Measurements from ENCODE around the gene PAMR1. TPM values are rescaled to one million over a fixed set of nuclear protein-coding genes. Genes with fewer than 3 reads are reported as not detected.

PAMR1 gene
- total RNA-seq, 1 donor from 2014 or later, result 0.21 TPM

DNA sequence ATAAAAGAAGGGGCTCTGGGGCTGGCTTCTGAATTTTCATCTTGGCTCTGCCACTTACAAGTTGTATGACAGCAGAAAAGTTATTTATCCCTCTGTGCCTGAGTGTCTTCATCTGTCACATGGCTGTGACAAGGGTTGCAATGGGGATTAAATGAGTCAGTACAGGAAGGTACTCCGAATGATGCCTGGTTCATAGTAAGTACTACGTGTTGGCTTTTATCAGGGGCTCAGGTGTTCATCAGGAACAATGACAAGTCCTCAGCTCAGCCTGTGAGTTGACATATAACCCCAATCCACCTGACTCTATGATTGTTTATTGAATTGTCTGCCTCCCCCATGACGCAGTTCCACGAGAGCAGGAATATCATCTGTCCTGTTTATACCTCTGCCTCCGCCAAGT is 45.7 kb downstream of the PAMR1 start:
- no peak for DNase-seq (ENCODE audit: low read depth, low spot score)
- Mint-ChIP-seq H3K4me3 (no peak overlapping the region), H3K9me3 (peaks cover 9% of the 10 kb centered on the region), H3K27ac (ENCODE audit: unreplicated experiment) (no peak overlapping the region), H3K4me1 (peaks cover 34% of the 10 kb centered on the region), H3K36me3 (ENCODE audit: low read depth) (peaks cover 7% of the 10 kb centered on the region), H3K27me3 (ENCODE audit: low read depth) (peaks cover 6% of the 10 kb centered on the region)
- TF ChIP-seq, protein P1, sequence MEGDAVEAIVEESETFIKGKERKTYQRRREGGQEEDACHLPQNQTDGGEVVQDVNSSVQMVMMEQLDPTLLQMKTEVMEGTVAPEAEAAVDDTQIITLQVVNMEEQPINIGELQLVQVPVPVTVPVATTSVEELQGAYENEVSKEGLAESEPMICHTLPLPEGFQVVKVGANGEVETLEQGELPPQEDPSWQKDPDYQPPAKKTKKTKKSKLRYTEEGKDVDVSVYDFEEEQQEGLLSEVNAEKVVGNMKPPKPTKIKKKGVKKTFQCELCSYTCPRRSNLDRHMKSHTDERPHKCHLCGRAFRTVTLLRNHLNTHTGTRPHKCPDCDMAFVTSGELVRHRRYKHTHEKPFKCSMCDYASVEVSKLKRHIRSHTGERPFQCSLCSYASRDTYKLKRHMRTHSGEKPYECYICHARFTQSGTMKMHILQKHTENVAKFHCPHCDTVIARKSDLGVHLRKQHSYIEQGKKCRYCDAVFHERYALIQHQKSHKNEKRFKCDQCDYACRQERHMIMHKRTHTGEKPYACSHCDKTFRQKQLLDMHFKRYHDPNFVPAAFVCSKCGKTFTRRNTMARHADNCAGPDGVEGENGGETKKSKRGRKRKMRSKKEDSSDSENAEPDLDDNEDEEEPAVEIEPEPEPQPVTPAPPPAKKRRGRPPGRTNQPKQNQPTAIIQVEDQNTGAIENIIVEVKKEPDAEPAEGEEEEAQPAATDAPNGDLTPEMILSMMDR (conservative IDR thresholded peaks at IDR 0.05), result no peak

DNA sequence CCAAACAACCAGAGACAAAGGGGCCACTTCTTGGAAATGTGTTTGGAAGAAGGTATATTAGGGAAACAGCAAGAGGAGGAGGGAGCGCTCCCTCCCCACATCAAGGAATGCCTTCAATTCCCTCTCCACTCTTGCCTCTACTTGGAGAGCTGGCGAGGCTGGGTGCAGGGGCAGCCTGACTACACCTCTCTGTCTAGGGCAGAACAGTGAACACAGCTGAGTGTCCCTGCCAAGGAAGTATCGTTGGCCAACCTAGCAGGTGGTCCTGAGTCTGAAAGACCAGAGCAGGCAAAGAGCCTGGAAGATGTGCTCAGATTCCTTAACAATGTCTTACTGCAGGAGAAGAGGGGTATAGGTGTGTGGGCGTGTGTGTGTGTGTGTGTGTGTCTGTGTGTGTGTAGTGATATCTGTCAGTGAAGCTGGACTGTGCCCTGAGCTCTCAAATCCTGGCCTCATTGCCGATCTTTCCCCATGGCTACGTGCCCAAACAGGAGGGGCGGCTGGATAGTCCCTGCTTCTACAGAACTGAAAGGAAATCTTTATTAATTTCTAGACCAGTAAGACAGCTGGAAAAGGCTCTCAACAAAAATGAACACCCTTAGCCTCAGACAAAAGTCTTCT is 46.8 kb downstream of the PAMR1 start:
- TF ChIP-seq, protein P1 (conservative IDR thresholded peaks at IDR 0.05), result no peak
- Mint-ChIP-seq H3K9me3 (peaks cover 7% of the 10 kb centered on the region), H3K27ac (ENCODE audit: unreplicated experiment) (no peak overlapping the region), H3K36me3 (ENCODE audit: low read depth) (peaks cover 4% of the 10 kb centered on the region), H3K4me3 (no peak overlapping the region), H3K27me3 (ENCODE audit: low read depth) (peaks cover 6% of the 10 kb centered on the region), H3K4me1 (peaks cover 34% of the 10 kb centered on the region)
- no peak for DNase-seq (ENCODE audit: low read depth, low spot score)

GRCh38 chr11:35477901-35478300 is 47.5 kb downstream of the PAMR1 start:
- Mint-ChIP-seq H3K4me1 (peaks cover 34% of the 10 kb centered on the region), H3K4me3 (no peak overlapping the region), H3K27ac (ENCODE audit: unreplicated experiment) (no peak overlapping the region), H3K9me3 (peaks cover 4% of the 10 kb centered on the region), H3K36me3 (ENCODE audit: low read depth) (peaks cover 3% of the 10 kb centered on the region), H3K27me3 (ENCODE audit: low read depth) (peaks cover 6% of the 10 kb centered on the region)
- DNase-seq (ENCODE audit: low read depth, low spot score), result no peak
- TF ChIP-seq, protein P1 (conservative IDR thresholded peaks at IDR 0.05), result no peak

DNA sequence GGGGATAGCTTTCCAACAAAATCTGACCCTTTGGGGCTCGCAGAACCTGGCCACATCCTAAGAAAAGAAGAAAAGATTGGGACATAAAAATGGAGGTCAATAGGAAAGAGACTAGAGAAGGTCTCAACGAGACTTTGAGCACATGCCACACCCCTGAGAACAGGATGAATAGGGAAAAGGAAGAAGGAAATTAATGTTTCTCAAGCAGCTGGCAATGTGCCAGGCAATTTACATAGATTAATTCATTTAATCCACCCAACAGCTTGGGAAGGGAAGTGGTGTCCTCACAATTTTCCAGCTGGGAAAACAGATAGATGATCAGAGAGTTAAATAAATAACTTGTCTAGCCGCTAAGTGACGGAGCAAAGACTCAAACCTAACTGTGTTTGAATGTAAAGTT is 50.7 kb downstream of the PAMR1 start:
- DNase-seq (ENCODE audit: low read depth, low spot score), result no peak
- Mint-ChIP-seq H3K4me1 (peaks cover 27% of the 10 kb centered on the region), H3K9me3 (no peaks in the 10 kb centered on the region), H3K27ac (ENCODE audit: unreplicated experiment) (no peak overlapping the region), H3K4me3 (no peak overlapping the region), H3K36me3 (ENCODE audit: low read depth) (no peaks in the 10 kb centered on the region), H3K27me3 (ENCODE audit: low read depth) (peaks cover 4% of the 10 kb centered on the region)
- TF ChIP-seq, protein P1 (conservative IDR thresholded peaks at IDR 0.05), result no peak

GRCh38 chr11:35473795-35474374 is 51.5 kb downstream of the PAMR1 start:
- no peak for DNase-seq (ENCODE audit: low read depth, low spot score)
- no peaks in the 10 kb centered on the region for H3K36me3 Mint-ChIP-seq (ENCODE audit: low read depth)
- peaks cover 4% of the 10 kb centered on the region for H3K27me3 Mint-ChIP-seq (ENCODE audit: low read depth)
- TF ChIP-seq, protein P1 (conservative IDR thresholded peaks at IDR 0.05), result no peak
- H3K4me1 Mint-ChIP-seq, result peaks cover 19% of the 10 kb centered on the region
- H3K9me3 Mint-ChIP-seq, result no peaks in the 10 kb centered on the region
- no peak overlapping the region for H3K27ac Mint-ChIP-seq (ENCODE audit: unreplicated experiment)
- H3K4me3 Mint-ChIP-seq, result no peak overlapping the region

All from neural crest cell (in vitro differentiated cells).